ENCODE results near the gene PNKD. TPM values are rescaled to one million over a fixed set of nuclear protein-coding genes. Genes with fewer than 3 reads are reported as not detected.

The PNKD gene
- total and polyA plus RNA-seq, 10 of the 15 experiments (the other 5 are each of a cell fraction or from before 2014, with no cell fraction given): 27.2 to 106 (median 61.3) TPM

DNA sequence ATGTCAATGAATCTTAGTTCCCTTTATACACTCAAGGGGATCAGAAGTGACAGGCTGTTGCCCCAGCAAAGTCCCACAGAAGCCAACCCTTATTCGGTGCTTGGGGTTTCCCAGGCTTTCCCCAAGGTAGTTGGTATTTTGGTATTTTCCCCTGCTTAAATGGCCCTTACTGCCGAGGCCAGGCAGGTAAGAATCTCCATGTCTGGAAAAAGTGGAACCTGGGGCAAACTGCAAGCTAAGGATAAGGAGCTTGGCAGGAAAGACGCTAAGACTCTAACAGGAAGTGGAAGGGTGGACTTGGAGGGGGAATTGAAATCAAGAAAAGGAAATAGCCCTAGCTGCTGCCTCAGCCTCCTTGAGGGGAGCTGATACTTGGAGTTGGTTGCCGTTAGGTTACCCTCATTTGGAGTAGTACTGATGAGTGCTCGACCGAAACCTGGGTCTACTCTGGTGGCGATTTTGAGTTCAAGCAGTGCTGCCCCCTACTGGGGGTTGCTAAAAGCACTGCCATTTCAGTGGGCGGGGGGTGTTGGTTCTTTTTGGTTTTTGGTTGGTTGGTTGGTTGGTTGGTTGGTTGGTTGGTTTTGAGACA is 12.8 kb upstream of the PNKD start (continued):
- TF ChIP-seq ZNF274 (IDR thresholded peaks at IDR 0.05; ENCODE audit: insufficient read depth, insufficient read length) (no peak), HCFC1 (IDR thresholded peaks at IDR 0.05; ENCODE audit: low read length) (no peak), PRDM15 (CRISPR knock-in tag; IDR thresholded peaks at IDR 0.05) (no peak), ETV6 (conservative IDR thresholded peaks at IDR 0.05 in 1 of 2, IDR thresholded peaks at IDR 0.05 in 1 of 2; ENCODE audit: borderline replicate concordance in 1 of 2, low read depth in 1 of 2) (peak in 1 of 2 experiments; percentile 96; a peak in 2 of 4 replicates), E2F8 (IDR thresholded peaks at IDR 0.05; ENCODE audit: low read depth, partially characterized antibody) (no peak), SIN3A (IDR thresholded peaks at IDR 0.05; ENCODE audit: low read depth, low read length) (no peak), JUND (IDR thresholded peaks at IDR 0.05; ENCODE audit: low read depth, low read length) (no peak), HDGF (IDR thresholded peaks at IDR 0.05) (0 out of 2 replicates have a peak, but pooled peaks have one; percentile 46), RB1 (IDR thresholded peaks at IDR 0.05; ENCODE audit: borderline replicate concordance) (0 out of 2 replicates have a peak, but pooled peaks have one; percentile 58), PKNOX1 (IDR thresholded peaks at IDR 0.05) (peak; percentile 62), IKZF1 (conservative IDR thresholded peaks at IDR 0.05) (peak; percentile 80), ZBTB4 (CRISPR knock-in tag; IDR thresholded peaks at IDR 0.05) (no peak), CBX3 (IDR thresholded peaks at IDR 0.05; ENCODE audit: borderline replicate concordance, low read depth) (no peak), NFXL1 (IDR thresholded peaks at IDR 0.05; ENCODE audit: borderline replicate concordance) (no peak), BMI1 (IDR thresholded peaks at IDR 0.05; ENCODE audit: borderline replicate concordance) (no peak), RUNX3 (IDR thresholded peaks at IDR 0.05; ENCODE audit: low read length) (peak; percentile 31; the same call in 1 of the 2 replicates), GATAD2B (conservative IDR thresholded peaks at IDR 0.05; ENCODE audit: low read depth) (no peak)
- TF ChIP-seq, protein P1, sequence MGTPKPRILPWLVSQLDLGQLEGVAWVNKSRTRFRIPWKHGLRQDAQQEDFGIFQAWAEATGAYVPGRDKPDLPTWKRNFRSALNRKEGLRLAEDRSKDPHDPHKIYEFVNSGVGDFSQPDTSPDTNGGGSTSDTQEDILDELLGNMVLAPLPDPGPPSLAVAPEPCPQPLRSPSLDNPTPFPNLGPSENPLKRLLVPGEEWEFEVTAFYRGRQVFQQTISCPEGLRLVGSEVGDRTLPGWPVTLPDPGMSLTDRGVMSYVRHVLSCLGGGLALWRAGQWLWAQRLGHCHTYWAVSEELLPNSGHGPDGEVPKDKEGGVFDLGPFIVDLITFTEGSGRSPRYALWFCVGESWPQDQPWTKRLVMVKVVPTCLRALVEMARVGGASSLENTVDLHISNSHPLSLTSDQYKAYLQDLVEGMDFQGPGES (IDR thresholded peaks at IDR 0.05): no peak
